NOMO-1 (cell line): Measurements from ENCODE around the gene SLC66A1.

Experiments used
- DNase-seq, 2 experiments: peaks; one replicate each; lab custom pipeline; 2025; ENCODE audit not compliant: unreplicated experiment in 2 of 2; lab: John Stamatoyannopoulos, UW

The SLC66A1 gene

DNA sequence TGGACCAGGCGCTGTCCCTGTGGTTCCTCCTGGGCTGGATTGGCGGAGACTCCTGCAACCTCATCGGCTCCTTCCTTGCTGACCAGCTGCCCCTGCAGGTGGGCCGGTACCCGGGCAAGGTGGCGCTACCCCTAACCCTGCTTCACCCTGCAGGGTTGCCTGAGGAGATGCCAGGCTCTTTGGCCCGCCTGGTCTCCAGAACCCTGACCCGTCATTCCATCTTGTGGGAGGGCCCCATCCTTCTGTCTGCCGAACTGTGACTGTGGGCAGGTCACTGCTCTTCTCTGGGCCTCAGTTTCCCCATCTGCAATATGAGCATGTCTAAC, 12.5 kb downstream of the SLC66A1 start:
- no peak for DNase-seq

DNA sequence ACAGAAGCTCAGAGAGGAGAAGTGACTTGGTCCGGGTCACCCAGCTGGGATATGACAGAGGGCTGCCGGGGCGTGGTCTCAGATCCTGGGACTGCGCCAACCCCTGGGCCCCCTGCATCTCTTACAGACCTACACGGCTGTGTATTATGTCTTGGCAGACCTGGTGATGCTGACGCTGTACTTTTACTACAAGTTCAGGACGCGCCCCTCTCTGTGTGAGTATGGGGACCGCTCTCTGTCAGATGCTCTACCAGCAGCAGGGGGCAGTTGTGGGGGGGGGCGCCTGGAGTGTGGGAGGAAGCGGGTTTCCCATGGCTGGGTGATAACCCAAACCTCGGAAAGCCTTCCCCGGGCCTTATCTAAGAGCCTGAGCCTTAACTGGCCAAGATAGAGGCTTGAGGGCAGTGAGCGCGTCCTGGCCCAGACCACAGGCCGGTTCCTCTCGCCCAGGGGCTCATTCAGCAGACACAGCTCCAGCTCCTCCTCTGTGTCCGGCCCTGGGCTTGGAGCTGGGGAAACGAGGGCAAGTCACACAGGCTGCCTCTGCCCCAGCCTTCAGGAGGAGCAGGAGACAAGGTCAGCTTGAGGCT, 13.3 kb downstream of the SLC66A1 start:
- no peak for DNase-seq

DNA sequence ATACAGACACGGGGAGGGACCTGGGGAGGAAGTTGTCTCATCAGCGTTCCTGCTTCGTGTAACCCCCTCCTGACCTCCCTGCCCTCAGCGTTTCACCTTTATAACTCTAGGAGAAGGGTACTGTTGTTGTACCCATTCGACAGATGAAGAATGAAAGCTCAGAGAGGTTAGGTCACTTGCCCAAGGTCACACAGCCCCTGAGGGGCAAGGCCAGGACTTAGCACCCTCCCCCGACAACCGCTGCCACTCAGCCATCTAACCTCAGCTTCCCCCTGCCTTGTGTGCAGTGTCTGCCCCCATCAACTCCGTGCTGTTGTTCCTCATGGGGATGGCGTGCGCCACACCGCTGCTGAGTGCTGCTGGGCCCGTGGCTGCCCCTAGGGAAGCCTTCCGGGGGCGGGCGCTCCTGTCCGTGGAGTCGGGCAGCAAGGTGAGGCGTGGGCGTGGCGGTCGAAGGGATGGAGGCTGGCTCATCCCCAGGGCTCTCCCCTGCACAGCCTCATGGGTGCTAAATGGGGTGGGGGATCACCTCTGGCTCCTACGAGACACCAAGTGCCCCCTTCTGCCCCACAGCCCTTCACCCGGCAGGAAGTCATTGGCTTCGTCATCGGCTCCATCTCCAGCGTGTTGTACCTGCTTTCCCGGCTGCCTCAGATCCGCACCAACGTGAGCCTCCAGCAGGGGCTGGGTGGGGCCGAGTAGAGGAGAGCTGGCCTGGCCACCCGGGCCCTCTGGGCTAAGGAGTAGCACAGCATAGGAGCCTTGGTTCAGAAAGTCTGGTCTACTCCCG, 14.0 kb downstream of the SLC66A1 start:
- peak in 1 of 2 experiments; percentile 8 for DNase-seq

DNA sequence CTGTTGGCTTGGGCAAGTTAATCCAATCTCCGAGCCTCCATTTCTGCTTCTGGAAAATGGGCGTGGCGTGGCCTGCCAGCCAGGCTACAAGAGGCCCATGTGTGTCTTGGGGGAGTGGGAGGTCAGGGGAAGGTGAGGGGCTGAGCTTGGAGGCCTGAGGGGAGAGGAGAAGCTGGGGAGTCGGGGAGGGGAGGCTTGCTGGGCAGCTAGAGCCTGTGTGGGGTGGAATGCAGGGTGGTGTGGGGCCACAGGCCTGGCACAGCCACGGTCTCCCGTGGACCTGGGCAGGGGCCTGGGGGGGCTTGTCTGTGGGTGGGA, 14.6 kb downstream of the SLC66A1 start:
- DNase-seq, result no peak

DNA sequence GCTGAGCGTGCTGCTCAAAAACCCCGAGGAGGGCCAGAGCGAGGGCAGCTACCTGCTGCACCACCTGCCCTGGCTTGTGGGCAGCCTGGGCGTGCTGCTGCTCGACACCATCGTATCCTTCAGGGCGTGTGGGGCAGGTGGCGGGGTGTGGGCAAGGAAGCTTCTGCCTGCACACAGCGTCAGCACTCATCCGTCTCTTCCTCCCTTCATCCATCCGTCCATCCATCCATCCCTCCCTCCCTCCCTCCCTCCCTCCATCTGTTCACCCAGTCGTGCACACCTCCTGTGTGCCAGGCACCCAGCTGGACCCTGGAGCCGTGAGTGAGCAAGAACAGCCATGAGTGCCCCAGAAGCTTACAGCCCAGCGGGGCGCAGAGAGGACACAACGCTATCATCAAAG, 15.2 kb downstream of the SLC66A1 start:
- no peak for DNase-seq

DNA sequence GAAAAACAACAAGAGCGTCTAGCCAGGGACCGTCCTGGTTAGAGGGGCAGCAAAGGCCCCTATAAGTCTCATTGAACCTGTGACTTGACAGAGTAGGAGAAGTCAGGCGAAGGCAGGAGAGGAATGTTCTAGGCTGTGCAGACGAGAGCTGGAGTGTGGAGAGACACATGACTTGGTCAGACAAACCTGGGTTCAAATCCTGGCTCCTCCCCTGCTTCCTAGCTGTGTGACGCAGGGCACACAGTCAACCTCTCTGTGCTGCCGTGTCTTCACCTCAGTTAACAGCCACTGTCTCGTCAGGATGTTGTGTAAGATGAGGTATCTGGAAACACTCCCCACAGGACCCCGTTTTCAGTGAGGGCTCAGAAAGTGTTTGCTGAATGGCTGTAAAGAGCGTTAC, 15.6 kb downstream of the SLC66A1 start:
- DNase-seq, result no peak

DNA sequence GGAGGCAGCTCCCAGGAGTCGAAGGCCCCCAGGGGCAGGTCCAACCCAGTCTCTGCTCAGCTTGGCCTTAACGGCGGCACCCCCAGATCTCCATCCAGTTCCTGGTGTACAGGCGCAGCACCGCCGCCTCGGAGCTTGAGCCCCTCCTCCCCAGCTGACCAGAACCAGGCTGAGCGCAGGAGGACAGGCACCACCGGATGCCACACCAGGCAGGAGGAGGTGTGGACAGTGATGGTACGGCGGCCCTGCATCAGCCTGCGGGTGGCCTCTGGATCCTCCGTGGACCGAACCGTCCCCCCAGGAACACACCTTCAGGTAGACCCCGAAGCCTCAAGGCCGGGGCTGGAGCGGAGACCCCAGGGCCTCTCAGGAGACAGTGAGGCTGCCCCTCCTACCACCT, 16.4 kb downstream of the SLC66A1 start:
- DNase-seq, result no peak

DNA sequence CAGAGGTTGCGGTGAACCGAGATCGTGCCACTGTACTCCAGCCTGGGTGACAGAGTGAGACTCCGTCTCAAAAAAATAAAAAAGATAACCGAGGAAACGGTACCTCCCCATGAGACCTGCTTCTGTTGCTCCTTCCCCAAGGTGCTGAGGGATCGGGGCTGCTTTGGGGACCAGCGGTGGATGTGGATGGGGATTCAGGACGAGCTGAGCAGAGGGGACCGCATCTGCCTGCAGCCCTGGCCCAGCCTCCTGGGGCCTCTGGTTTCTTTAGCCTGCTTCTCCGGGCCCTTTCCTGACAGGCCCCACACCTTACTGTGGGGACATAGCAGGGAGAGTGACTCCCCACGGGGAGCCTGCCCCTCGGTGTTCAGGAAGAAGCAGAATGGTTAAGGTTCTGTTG, 17.1 kb downstream of the SLC66A1 start:
- no peak for DNase-seq

DNA sequence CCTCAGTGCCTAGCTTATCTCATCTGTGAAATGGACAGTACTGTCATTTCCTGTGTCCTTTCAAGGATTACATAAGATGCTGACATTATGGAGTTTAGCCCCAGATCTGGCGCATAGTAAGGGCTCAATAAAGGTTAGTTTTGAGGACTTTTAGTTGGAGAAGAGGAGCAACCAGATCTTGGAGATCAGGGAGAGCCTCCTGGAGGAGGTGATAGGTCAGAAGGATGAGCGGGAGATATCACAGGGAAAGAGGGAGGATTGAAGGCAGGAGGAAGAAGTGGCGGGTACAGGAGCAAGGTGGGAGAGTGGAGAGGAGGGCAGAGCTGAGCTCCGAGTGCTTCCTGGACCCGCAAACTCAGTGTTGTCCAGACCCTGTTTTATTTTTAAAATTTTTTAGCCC, 17.5 kb downstream of the SLC66A1 start:
- DNase-seq, result no peak

DNA sequence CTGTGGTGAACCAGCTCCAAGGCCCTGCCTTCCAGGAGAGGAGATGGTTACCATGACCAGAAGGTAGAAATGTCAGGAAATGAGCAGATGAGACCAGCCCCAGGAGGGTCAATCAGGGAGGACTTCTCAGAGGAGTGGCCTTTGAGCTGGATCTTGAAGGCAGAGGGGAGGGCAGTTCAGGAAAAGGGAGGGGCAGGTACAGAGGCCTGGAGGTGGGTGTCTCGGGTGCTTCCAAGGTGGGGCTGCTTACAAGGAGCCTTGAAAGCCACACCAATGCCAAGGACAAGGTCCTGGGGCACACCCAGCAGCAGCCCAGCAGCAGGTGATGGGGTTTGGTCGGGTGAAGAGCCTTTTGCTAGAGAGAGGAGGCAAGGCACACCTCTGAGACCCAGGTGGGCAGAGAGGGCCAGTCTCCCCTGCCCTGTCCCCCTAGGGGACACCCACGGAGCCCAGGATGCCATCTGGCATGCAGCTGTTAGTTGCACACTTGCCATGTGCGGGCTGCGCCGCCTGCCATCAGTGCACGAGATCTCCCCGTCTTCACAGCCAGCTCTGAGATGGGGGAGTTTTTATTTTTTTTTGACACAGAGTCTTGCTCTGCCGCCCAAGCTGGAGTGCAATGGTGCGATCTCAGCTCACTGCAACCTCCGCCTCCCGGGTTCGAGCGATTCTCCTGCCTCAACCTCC, 18.5 kb downstream of the SLC66A1 start:
- DNase-seq, result no peak

DNA sequence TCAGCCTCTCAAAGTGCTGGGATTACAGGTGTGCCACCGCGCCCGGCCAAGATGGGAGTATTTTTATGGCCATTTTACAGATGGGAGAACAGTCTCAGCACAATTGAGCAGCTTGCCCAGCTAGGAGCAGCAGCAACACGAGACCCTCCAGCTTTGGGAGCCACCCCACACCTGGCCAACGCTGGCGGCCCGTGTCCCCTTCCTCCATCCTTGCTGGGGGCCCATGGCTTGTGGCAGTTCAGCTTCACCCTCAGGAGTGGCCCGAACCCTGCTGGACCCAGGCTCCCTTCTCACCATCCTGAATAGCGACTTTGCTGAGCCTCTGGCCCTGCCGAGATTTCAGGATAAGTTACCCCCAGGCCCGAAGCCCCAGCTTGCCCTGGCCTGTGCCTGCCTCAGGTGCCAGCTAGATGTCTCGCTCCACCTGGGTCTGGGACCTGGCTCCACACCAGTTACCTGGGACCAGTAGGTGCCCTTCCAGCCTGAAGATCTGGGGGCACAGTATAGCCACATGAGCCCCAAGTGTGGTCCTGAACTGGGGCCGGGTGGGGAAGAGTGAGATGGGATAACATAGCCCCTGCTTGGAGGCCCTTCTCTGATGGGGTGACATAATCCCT, 19.2 kb downstream of the SLC66A1 start:
- no peak for DNase-seq

DNA sequence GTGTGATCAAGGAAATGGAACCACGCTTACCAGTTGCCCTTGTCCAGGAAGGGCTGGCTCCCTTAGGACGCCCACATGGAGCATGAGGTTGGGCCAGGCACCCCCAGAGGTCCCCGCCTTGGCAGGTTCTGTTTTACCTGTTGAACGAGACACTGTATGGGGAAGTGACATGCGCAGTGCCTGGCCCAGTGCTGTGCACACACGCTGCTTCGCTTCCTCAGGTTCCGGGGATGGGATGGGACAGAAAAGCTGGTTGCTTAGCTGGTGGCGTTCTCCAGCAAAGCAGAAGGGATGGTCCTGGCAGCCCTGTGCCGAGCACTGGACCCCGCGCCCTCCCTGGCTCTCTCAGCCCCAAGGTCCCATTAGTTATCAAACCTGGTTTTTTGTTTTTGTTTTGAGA, 20.7 kb downstream of the SLC66A1 start:
- DNase-seq, result no peak

DNA sequence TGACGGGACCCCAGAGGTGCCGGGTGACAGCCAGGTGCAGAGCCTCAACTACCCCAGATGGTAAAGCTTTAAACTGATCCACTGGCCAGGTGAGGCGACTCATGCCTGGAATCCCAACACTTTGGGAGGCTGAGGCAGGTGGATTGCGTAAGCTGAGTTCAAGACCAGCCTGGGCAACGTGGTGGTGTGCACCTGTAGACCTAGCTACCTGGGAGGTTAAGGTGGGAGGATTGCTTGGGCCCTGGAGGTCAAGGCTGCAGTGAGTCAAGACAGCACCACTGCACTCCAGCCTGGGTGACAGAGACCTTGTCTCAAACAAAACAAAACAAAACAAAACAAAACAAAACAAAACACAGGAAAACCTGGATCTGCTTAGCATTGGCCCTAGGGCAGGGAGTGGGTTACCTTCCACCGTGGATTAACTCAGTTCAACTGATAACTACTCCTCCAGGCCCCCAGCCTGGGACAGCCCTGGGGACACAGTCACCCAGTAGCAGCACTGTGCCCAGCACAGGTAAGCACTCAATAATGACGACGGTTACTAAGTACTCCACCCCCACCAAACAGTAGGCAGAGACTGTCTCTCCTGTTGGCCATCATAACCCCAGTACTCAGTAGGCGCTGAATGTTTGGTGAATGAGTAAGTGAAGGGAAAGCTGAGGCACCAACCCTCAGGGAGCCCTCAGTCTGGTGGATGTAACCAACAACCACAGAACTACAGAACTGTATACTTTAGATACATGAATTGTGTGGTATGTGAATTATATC, 21.6 kb downstream of the SLC66A1 start:
- no peak for DNase-seq

DNA sequence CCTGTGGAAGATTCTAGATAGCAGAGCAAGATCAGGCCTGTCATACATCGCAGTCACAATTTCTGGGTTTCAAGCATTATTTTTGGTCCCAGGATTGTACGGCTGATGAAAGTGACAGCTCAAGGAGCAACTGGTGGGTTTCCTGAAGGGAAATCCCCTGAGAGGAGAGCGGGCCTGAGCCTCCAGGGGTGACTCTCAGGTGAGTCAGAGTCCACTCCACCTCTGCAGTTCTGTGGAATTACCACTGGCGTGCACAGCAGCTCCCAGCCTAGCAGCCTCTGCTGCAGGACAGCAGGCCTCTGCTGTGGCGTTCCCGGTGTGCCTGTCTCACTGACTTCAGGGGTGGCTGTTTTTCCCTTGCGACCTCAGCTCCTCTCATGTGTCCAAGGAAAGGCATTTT, 24.4 kb downstream of the SLC66A1 start:
- DNase-seq, result no peak

DNA sequence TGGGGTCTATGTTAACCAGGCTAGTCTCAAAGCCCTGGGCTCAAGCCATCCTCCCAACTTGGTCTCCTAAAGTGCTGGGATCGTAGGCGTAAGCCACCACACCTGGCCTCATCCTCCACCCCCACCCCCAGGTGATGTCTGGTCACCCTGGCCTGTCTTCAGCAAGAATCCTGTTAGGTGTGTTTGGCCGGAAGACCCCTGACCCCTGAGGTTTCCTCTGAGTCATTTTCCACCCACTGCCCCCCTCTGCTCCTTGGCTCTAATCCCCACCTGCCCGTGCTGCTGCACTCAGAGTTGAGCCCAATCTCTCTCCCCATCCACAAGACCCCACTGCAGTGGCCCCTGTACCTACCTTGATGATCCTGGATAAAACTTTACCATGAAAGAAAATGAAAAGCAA, 25.2 kb downstream of the SLC66A1 start:
- no peak for DNase-seq

DNA sequence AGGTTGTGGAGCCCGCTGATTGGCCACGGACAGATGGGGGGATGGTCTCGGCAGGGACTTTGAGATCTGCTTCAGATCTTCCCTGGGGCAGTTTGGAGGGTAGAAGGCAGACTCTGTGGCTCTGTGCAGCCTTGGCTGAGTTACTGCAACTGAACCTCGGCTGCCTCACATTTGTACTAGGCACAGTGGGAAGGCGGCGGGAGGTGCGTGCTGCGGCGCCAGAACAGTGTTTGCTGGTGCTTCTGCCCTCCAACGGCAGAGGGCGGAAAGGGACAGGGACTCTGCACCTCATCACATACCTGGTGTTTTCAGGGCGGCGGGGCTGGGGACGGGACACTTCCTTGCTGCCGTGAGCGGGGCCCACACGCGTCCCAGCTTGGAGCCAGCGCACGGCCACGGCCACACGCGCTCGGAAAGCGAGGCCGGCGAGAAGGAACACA, 26.2 kb downstream of the SLC66A1 start:
- peak; percentile 84 to 92 for DNase-seq

DNA sequence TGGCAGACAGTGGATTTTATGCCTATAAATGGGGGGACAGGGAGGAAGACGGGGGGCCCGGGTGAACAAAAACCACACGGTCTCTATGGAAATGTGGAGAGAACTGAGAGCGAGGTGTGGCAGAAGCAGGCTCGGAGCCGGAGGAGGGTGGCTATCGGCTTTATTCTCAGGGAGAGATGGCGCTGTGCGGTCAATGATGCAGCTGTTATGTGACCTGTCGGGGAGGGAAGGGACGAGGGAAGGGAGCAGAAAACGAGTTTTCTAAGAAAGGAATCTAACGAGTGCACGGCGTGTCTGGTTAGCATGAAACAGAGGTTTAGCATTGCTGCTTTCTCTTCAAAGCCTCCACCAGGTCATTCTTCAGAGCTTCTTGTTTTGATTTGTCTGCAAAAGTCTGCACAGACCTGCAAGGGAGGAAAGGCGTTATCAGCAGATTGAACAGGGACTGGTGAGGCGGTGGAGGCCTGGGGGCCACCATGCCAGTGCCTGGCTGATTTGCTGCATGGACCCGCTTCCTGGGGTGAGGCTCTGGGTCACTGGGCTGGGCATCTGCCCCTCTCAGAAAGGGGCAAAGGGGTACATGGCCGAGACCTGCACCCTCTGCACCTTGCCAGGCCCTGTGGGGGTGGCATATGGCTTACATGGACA, 27.2 kb downstream of the SLC66A1 start:
- no peak for DNase-seq

DNA sequence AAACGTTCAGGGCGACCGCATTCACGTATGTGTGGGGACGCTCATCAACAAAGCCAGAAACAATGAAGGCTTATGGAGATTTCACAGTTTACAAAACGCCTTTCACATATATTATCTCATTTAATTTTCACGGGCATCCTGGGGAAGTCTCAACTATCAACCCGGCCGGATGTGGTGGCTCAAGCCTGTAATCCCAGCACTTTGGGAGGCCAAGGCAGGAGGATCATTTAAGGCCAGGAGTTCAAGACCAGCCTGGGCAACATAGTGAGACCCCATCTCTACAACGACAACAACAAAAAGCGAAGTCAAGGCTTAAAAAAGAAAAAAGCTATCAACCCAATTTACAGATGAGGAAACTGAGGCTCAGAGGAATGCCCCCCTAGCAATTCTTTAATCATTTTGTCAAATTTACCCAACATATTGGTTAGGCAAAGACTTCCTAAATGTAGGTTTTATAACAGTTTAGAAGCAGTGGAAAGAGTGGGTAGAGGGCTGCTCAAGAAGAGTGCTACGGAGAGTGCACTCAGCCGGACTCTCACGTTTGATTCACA, 28.3 kb downstream of the SLC66A1 start:
- no peak for DNase-seq

DNA sequence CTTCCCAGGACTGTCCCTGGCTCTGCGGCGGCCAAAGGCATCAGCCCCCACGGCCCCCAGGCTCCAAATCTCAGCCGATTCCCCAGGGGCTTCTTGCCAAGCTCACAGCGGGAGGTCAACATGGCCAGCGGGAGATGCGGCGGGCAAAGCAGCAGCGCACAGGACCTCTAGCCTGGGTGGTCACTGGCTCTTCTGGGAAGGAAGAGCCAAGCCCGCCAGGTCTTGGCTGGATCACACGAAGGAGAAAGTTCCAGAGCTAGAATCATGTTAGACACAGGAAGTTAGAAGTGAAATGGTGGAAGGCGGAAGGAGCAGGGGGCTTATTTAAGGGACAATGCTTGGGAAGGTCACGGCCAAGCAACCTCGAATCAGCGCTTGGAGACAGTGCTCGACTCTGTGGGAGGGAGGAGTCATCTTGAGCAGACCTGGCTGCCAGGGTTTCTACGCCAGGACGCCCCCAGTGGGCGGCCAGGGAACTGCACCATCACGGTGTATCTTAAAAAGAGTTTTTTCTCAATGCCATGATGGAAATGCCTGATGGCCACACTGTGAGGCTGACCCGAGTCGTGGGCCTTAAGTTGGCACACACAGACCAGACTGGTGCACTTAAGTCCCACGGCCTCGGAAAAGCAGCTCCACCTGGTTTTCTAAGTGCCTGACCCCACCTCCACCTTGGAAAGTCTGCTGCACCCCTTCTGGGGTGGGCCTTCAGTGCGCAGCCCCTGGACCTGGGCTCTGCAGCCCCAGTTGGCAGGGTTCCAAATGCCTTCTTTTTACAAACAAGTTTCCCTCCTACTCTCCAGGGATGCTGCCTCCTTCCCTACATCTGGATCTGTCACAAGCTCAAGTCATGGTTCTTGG, 29.3 kb downstream of the SLC66A1 start:
- peak in 1 of 2 experiments; percentile 42 for DNase-seq
